NCI-H1436 (cell line): ENCODE measurements around the gene RIN3.

Source experiments
- DNase-seq: peaks from one replicate; lab custom pipeline; 2025; lab: John Stamatoyannopoulos, UW

The RIN3 gene

DNA sequence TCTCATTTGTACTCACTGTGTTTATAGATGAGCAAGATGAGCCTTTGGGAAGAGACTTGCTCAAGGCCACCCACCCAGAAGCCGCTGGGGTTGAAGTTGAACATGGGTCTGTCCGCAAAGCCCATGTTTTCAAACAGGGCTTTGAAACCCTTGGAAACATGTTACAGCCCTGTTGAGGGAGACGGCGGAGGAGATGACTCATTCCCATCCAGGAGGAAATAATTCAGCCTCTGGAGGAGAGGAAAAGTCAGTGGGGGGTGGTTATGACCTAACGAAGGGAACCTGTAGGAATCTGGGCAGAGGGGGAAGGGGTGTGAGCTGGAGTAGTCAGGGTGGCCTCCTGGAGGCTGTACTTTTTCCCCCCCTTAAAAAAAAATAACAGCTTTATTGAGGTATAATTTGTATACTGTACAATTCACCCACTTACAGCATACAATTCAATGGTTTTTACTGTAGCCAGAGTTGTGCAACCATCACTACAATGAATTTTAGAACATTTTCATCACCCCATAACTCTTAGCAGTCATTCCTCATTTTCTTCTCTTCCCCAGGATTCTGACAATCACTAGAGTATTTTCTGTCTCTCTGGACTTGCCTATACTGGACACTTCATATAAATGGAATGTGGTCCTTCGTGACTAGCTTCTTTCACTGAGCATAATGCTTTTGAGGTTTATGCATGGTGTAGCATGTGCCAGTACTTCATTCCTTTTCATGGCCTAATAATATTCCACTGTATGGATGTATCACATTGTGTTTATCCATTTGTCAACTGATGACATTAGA lies 1.9 kb upstream of the RIN3 start:
- no peak for DNase-seq

GRCh38 chr14:92512807-92513203 lies 776 bp upstream of the RIN3 start:
- no peak for DNase-seq

DNA sequence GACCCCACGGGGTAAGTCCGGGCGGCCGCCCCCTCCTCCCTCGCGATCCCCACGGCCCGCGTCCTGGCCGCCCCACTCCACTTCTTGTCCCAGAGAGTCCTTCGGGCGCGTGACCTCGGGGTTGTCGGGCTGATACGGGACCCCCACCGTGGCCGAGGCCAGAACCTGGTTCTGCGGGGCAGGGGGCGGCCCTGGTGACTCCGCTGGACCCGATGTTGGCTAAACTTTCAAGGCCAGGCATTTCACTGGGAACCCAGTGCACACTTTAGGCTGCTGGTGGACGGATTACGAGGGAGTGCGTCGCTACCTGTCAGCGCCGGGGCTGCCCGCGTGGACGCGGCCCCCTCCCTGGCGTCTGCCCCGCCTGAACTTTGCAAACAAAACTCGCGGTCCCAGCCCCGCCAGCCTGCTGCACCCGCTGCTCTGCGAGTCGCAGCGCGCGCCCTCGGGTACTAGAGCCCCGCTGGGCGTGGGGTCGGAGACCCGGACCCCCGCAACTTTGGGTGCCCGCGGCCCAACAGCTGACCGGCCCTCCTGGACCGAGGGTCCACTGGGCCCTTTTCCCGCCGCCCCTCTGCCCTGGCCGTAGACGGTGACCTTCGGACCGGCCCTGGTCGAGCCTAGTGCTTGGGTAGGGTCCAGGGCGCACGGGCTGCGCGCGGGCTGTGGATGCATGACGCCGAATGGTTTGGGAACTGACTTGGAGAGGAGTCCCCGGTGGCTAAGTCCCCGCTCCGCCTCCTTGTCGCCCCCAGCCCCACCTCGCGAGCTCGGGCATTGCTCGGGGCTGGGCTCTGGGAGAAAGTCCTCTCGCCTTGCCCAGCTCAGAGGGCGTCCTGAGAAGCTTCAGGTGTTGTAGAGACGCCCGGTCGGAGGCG lies 624 bp downstream of the RIN3 start:
- no peak for DNase-seq

DNA sequence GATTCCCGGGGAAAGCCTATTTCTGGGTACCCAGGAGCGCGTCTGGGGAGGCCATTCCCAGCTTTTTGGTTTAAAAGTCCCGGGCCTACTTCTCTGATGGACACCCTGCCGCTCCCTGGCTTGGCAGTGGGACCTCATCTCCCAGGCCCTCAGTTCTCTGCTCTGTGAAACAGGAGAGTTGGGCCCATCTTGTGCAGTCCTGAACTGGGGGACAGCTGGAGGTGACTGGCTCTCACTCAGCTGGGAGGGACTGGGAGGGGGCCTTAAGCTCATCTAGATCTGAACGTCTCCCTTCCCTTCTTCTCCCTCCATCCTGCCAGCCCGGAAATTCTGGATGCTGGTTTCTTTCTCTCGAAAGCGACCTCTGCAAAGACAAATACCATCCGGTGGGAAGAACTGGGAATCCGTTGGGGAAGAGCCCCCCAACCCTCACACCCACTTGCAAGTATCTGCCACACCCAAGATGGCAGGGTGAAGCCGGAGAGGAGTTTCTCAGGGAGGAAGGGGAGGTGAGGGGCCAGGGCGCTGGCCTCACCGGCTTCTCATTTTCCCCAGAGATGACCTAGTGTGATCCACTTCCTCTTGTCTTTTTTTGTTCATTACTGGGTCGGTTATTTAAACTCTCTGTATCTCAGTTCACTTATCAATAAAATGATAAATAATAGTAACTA lies 1.4 kb downstream of the RIN3 start:
- no peak for DNase-seq

GRCh38 chr14:92515546-92516343 lies 2.2 kb downstream of the RIN3 start:
- DNase-seq, result no peak

DNA sequence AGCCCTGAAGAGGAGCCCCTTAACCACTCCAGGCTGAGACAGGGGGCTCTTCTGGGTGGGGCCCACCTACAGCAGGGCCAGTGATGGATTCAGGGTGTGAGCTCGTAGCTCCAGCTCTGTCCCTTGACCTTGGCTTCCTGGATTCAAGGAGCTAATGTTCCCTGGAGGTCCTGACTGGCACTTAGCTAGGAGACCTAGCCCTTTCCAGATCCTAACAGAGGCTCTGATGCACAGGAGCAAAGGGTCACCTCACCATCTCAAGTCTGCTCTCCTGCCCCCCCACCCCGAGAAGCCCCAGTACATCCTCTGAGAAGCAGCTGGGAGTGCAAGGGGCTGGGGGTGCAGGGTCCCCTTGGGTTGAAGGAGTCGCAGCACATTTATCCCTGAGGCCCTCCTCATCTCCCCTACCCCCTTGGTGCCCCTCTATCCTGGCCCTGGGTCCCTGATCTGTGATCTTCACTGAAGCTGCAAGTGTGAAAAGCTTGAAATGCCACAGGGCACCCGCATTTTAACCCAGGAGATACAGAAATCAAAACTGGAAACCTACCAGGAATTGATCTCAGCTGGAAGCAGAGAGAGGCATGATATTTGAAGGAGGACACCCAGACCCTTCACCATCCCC lies 2.9 kb downstream of the RIN3 start:
- DNase-seq, result no peak

DNA sequence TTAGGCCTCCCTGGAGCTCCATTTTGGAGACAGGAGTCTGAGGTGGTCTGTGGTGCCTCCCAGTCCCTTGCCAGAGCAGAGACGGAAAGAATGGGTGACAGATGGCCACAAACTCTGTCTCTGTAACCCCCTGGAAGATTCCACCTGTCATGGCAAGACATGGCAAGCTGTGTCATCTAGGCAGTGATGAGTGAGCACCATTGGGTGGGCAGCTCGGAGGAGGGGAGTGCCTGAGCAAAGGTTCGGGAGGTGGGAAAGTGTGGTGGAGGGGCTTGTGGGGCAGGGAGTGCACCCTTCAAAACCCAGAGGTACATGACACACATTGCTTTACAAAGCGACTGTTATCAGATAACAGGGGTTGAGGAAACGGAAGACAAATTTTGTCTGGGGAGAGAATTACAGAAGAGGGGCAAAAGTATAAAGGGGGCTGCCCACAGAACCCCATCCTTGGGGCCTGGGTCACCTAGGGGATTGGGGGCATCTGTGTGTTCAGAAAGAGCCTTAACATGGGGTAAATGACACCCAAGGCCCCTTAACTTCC lies 3.5 kb downstream of the RIN3 start:
- DNase-seq, result no peak

DNA sequence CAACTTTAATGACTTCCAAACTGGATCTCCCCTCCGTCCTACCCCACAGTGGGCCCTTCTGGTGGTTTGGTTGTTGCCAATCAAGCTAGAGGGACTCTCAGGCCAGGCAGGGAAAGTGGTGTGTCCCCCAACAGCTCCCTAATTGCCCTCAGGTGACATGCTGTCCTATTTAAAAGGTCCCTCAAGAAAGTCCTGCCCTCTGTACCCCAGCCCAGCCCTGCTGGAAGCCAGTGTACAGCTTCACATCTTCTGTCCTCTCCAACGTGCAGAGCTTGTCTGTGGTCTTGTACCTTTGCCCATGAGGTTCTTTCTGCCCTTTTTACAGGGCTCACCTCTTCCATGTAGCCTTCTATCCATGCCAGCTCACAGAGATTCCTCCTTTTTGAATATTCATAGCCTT lies 4.2 kb downstream of the RIN3 start:
- DNase-seq, result no peak

- DNase-seq, result no peak
These were observed 5.9 kb downstream of the RIN3 start for GRCh38 chr14:92519246-92520101.

DNA sequence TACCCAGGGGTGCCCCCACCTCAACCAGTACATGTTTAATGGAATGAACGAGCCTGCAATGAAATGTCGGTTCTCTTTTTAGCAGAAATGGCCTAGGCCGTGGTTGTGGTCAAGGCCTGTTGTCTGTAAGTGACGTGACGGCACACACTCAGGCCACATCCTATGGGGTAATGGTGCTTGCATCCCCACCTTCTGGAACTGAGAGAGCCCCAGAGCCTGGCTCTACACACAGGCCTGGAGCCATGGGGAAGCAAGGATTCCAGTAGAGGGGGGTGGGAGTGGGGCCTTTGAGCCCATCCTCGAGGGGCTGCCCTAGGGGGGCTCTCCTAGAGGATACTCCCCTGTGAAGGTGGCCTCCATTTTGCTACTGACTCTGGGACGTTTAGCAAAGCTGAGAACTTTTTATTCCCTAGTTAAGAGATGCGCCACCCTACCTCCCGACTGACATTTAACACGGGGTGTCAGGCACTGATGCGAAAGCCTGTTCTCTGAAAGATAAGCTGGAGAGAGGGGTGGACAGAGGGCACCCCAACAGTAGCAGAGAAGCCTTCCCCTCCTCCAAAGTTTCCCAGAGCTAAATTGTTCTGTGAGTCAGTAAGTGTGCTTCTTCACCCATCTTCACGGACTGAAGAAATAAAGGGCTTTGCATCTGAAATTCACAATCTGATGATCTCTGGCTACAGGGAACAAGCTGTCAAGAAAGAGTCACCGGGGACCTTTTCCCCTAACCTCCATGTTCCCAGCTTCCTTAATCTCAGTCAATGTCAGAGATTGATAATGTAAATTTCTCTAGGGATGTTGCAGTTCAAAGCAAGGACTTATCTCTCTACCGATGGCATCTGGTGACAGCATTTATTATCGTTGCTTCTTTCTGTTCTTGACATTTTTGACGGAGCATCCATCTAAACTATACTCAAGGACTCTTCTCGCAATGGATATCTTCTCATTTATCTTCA lies 6.8 kb downstream of the RIN3 start:
- no peak for DNase-seq

- DNase-seq, result no peak
These were observed 7.5 kb downstream of the RIN3 start for GRCh38 chr14:92521058-92521415.

DNA sequence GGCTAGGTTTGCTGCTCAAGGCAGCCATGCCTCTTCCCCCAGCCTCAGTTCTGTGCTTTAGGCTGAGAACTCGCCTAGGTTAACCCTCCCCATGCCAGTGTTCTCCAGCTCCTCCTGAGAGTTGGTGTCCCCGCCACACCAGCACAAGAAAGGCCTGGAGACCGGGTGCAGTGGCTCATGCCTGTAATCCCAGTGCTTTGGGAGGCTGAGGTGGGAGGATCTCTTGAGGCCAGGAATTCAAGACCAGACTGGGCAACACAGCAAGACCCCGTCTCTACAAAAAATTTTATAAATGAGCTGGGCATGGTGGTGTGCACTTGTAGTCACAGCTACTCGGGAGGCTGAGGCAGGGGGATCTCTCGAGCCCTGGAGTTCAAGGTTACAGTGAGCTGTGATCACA lies 10.2 kb downstream of the RIN3 start:
- DNase-seq, result no peak

- DNase-seq, result no peak
These were observed 11.1 kb downstream of the RIN3 start for GRCh38 chr14:92524602-92525185.

DNA sequence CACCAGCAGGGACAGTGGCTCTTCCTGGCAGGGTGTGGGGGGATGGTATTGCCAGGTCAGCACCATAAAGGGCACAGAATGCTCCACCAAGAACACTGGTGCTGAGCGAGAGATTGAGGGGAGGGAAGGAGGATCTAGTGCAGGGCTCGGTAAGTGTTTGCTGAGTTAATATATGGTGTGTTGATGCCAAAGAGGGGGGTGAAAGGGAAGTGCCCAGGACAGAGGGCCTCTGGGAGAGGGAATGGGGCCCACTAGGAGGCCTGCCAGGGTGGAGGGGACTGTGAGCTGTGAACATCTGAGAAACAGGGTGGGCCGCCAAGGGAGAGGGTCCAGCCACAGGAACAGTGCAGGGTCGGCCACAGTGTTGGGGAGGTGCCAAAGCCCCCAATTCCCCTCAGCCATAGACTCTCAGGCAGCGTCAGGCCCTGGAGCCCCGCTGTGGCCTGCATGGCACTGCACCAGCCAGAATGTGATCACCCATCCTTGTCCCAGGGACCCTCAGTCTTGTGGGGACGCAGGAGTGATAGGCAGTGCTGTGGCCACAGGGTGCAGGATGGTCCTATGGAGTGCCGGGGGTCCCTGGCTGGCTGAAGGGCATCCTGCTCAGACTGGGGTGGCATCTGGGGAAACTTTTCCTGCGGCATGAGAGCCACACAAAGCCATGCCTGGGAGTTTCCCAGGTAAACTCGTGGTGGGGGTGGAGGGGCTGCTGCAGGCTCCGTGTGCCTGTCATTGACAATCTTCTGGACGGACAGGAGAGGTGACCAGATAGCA lies 11.9 kb downstream of the RIN3 start:
- DNase-seq, result no peak

DNA sequence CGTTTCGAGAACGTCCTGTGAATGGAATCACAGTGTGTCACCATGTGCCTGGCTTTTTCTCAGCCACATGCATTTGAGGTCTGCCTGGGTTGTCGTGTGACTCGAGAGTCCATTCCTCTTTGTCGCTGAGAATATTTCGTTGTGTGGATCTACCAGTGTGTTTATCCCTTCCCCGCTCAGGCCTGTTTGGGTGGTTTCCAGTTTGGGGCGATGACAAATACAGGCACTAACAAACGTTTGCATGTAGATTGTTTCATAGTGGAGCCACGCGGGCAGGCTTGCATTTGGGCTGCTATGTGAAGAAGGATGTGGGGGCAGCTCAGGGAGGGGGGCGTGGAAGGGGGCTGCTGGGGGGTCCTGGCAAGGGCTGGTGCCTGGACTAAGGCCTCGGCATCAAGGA lies 14.1 kb downstream of the RIN3 start:
- DNase-seq, result no peak

GRCh38 chr14:92528486-92529100 lies 15.0 kb downstream of the RIN3 start:
- no peak for DNase-seq

DNA sequence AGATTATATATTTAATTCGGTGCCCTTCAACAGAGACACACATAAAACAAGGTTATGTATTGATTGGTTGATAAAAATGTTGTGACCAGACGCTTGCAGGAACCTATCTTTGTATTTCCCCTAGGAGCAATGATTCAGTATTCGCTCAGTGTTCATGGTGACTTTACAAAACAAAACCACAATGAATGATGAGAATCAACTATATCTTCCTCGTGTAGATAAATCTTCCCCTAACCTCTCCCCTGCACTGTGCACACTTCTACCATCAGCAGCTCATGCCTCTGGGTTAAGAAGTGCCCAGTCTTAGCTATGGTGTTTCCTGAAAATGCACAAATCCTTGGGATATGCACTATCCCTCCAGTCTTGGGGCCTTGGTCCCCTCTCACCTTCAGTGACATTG lies 16.3 kb downstream of the RIN3 start:
- DNase-seq, result no peak
